ENCODE results near the gene FILIP1L.

Gene FILIP1L

DNA sequence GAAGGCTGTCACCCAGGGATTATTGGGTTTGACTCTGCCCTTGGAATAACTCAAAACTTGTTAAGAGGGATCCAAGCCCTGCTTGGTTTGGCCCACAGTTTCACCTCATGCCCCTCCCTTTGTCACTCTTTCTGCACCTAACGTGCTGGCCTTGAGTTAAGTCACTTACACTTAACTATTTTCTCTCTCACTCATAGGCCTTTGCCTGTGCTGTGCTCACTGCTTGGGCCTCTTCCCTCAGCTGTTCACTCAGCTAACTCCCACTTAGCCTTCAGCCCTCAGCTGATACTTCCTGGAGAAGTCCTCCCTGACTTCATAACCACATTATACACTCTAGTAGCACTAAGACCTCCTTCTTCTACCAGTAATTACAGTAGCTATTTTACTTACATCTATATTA is 163.4 kb downstream of the FILIP1L start:
- no peak for DNase-seq (ENCODE audit: low read depth)

DNA sequence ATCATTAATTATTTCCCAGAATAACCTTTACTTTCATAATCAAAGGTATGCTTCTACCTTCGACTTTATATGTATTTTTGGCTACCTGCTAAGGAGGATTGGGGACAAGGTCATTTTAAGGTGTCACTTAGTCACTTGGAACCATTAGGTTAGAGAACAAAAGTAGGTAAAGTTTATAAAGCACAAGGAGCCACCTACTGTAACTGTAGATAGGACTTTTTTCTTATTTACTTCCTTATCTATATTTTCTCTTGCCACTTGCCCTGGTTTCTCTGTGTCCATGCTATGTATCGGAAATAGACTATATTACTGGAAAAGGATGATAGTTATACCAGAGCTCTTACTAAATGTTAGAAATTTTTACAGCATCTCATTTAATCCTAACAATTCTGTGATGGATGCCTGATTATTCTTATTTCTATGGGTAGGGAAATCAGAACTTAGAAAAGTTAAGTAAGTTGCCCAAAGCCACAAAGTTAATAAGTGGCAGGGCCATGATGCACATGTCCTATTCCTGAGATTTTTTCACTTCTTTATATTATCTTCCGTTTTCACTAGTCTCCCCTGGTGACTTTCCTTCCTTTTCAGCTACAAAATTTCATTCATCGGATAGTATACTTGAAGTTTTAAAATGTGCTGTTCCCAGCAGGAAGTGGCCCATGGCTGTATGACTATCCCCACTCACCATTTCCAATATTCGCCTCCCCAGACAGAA is 164.2 kb downstream of the FILIP1L start:
- no peak for DNase-seq (ENCODE audit: low read depth)

- DNase-seq (ENCODE audit: low read depth) = no peak
Observed at GRCh38 chr3:99948467-99949089, 165.7 kb downstream of the FILIP1L start.

GRCh38 chr3:99947356-99947755 is 166.9 kb downstream of the FILIP1L start:
- DNase-seq (ENCODE audit: low read depth) = no peak

DNA sequence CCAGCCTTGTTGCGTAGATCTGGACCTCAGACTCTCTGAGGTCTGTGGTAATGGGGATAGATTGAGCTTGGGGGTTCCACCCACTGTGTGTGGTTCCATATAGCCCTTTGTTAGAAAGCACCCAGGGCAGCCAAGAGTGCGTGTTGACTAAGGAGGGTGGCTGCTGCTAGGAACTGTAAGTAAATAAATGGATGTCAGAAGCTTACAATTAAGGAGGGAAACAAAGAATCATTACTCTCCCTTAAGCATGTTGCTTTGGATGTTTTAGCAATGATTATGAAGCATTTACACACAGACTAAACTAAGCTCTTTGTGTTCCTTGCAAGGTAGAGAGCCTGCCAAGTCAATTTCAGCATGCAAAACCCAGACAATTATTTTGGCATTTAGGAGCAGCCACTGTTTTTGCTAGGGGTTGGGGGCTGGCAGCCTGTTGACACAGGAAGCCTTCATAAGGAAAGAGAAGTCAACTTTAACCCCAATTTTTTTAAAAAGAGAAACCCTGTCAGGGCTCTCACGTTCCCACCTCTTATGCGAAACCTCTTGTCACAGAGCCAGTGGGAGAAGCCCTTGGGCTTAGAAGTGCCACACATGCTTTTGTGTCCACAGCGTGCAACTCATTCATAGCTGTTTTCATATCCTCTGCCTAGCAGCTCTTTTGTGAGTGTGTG is 168.8 kb downstream of the FILIP1L start:
- no peak for DNase-seq (ENCODE audit: low read depth)

DNA sequence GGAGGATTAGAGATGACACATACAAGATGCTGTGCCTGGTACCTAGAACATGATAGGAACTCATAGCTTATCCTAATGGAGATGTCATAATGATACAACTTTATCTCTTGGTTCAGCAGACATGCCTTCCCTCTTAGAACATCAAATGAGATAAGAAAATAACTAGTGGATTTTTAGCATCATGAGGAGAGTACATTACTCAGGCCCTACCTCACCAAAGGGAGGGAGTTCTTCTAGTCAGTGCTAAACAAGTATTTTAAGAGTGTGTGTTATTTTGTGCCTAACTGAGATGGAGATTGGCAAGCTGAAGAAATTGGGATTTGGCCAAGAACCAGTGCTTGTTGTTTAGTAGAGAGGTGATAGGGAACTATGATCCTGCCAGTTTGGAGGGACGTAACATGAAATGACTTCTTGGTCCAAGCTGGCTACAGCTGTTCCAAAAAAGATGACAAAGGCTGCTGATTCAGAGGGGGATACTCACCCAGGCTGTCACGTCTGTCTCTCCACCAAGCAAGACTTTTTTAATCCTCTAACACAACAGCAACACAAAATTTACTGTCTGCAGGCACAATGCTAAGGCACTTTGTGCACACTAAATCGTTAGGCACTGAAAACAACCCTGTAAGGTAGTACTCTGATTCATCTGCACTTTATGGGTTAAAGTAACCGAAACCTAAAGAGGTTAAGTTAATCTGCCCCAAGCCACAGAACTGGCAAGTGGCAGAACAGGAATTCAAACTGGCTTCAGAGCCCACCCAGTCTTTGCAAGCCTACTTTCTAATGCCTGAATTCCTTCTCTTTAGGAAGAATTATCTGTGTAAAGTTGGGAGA is 170.2 kb downstream of the FILIP1L start:
- no peak for DNase-seq (ENCODE audit: low read depth)

DNA sequence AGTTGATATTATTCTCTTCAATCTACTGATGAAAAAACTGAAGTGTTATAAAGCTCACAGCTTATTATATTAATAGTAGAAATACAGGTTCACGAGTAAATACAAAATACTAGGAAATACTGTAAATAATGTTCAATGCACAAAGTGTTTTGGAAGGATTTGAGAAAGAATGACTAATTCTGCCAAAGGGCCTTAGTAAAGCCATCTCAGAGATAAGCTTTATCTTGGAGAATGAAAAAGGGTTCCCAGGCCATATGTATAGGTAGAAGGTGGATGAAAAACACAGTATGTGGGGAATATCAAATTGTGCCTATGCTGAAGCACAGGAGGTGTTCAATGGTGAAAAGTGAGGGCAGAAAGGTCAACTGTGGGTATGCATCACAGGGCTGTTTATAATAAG is 173.1 kb downstream of the FILIP1L start:
- DNase-seq (ENCODE audit: low read depth) = no peak

GRCh38 chr3:99940350-99940749 is 174.0 kb downstream of the FILIP1L start:
- no peak for DNase-seq (ENCODE audit: low read depth)

- no peak for DNase-seq (ENCODE audit: low read depth)
Observed at GRCh38 chr3:99939876-99940275, 174.4 kb downstream of the FILIP1L start.

GRCh38 chr3:99938270-99938911 is 175.9 kb downstream of the FILIP1L start:
- DNase-seq (ENCODE audit: low read depth) = no peak

DNA sequence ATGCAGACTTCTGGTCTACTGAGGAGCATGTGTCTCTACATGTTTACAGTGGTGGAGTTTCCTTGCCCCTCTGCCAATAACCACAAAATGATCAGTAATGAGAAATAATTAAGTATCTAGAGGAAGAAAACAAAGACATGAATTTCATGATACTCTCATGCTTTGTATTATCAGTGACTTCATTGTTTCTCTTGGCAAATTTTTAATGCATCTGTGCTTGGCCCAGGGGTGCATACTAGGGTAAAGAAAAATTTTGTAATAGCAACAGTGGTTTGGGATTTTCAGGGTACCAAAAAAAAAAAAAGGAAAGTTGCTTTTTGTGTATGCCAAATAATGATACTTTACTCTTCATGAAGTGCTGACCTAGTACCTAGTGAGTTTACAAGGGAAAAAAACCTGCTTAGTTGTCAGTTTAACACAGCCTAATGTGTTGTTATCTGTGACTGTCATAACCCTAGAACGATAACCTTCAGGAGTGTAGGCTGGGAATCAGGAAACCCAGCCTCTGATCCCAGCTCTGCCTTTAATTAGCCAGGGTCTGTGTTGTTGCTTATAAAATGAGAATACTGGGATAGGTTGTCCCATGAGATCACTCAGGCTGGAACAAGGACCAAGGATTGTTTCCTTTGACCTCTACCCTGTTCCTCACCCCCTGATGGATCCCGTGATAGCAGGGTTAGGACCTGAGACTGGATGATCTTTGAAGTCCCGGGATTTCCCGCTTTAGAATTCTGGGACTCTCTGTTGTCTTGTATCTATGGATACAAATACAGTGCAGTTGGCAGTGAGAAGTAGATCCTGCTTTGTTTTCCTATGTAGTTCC is 179.1 kb downstream of the FILIP1L start:
- DNase-seq (ENCODE audit: low read depth) = no peak

DNA sequence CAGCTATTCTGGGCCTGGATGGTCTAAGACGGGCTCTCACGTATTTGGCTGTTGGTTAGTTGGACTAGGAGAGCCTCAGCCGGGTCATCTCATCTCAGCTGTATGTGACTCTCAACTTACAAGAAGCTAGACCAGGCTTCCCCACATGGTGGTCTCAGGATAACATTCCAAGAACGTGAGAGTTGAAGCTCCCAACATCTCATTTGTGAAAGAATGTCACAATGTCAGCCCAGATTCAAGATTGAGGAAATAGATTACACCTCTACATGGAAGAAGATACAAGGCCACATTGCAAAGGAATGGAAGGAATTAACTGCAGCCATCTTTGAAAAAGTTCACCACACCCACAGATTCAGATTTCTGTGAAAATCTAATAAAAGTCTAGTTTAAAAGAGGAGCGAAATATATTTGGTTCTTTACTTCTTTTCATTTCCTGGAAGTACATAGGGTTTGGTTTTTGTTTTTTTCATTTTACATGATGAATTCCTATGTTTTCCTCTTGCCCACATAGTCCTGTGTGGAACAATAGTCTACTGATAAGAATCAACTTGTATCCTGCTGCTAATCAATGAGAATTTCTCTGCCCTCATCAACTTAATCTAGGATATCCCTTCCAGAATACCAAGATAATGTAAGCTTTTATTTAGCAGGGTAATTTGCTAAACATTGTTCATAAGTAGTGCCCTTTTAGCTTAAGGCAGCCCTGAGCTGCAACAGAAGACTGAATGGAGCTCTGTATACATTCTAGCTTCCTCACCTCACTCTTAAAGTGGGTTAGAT is 180.1 kb downstream of the FILIP1L start:
- no peak for DNase-seq (ENCODE audit: low read depth)

GRCh38 chr3:99931059-99931458 is 183.2 kb downstream of the FILIP1L start:
- DNase-seq (ENCODE audit: low read depth) = no peak

- DNase-seq (ENCODE audit: low read depth) = no peak
Observed at GRCh38 chr3:99929745-99930139, 184.6 kb downstream of the FILIP1L start.

GRCh38 chr3:99928771-99929744 is 185.2 kb downstream of the FILIP1L start:
- DNase-seq (ENCODE audit: low read depth) = no peak

- no peak for DNase-seq (ENCODE audit: low read depth)
Observed at GRCh38 chr3:99927671-99928457, 186.4 kb downstream of the FILIP1L start.

- no peak for DNase-seq (ENCODE audit: low read depth)
Observed at GRCh38 chr3:99925584-99926230, 188.6 kb downstream of the FILIP1L start.

- no peak for DNase-seq (ENCODE audit: low read depth)
Observed at GRCh38 chr3:99923873-99924272, 190.4 kb downstream of the FILIP1L start.
